ENCODE results near the gene ATP11A.

The ATP11A gene

GRCh38 chr13:112808377-112809140 lies 118.7 kb downstream of the ATP11A start:
- H3K27ac Mint-ChIP-seq: no peak overlapping the region
- no peak overlapping the region for H3K4me3 Mint-ChIP-seq
- DNase-seq: no peak
- no peak for ATAC-seq
- H3K9me3 Mint-ChIP-seq: no peaks in the 10 kb centered on the region
- no peaks in the 10 kb centered on the region for H3K27me3 Mint-ChIP-seq
- no peaks in the 10 kb centered on the region for H3K4me1 Mint-ChIP-seq
- peaks cover 8% of the 10 kb centered on the region for H3K36me3 Mint-ChIP-seq (ENCODE audit: low read depth)

GRCh38 chr13:112809332-112810315 lies 119.8 kb downstream of the ATP11A start:
- no peaks in the 10 kb centered on the region for H3K27me3 Mint-ChIP-seq
- H3K27ac Mint-ChIP-seq: no peak overlapping the region
- H3K4me1 Mint-ChIP-seq: no peaks in the 10 kb centered on the region
- no peaks in the 10 kb centered on the region for H3K9me3 Mint-ChIP-seq
- ATAC-seq (no peak), DNase-seq (no peak)
- H3K4me3 Mint-ChIP-seq: no peak overlapping the region
- H3K36me3 Mint-ChIP-seq (ENCODE audit: low read depth): peaks cover 12% of the 10 kb centered on the region

GRCh38 chr13:112810608-112811007 lies 120.8 kb downstream of the ATP11A start:
- no peak for DNase-seq
- ATAC-seq: no peak
- no peaks in the 10 kb centered on the region for H3K27me3 Mint-ChIP-seq
- H3K4me3 Mint-ChIP-seq: no peak overlapping the region
- no peaks in the 10 kb centered on the region for H3K4me1 Mint-ChIP-seq
- no peaks in the 10 kb centered on the region for H3K9me3 Mint-ChIP-seq
- no peak overlapping the region for H3K27ac Mint-ChIP-seq
- H3K36me3 Mint-ChIP-seq (ENCODE audit: low read depth): peaks cover 14% of the 10 kb centered on the region

GRCh38 chr13:112812306-112813055 lies 122.6 kb downstream of the ATP11A start:
- no peak for ATAC-seq
- Mint-ChIP-seq H3K4me3 (no peak overlapping the region), H3K9me3 (peaks cover 1% of the 10 kb centered on the region), H3K27ac (no peak overlapping the region), H3K36me3 (ENCODE audit: low read depth) (peaks cover 23% of the 10 kb centered on the region), H3K4me1 (no peaks in the 10 kb centered on the region), H3K27me3 (no peaks in the 10 kb centered on the region)
- DNase-seq: no peak

GRCh38 chr13:112813552-112813951 lies 123.7 kb downstream of the ATP11A start:
- no peak for DNase-seq
- Mint-ChIP-seq H3K36me3 (ENCODE audit: low read depth) (peaks cover 34% of the 10 kb centered on the region), H3K27me3 (no peaks in the 10 kb centered on the region), H3K9me3 (peaks cover 4% of the 10 kb centered on the region), H3K4me1 (no peaks in the 10 kb centered on the region), H3K4me3 (no peak overlapping the region), H3K27ac (no peak overlapping the region)
- ATAC-seq: no peak

- DNase-seq (no peak), ATAC-seq (no peak)
- H3K27ac Mint-ChIP-seq: no peak overlapping the region
- H3K4me1 Mint-ChIP-seq: no peaks in the 10 kb centered on the region
- H3K27me3 Mint-ChIP-seq: no peaks in the 10 kb centered on the region
- no peak overlapping the region for H3K4me3 Mint-ChIP-seq
- peaks cover 42% of the 10 kb centered on the region for H3K36me3 Mint-ChIP-seq (ENCODE audit: low read depth)
- peaks cover 4% of the 10 kb centered on the region for H3K9me3 Mint-ChIP-seq
These were observed 125.2 kb downstream of the ATP11A start for GRCh38 chr13:112814905-112815585.

GRCh38 chr13:112815871-112816270 lies 126.0 kb downstream of the ATP11A start:
- Mint-ChIP-seq H3K27me3 (no peaks in the 10 kb centered on the region), H3K9me3 (peaks cover 4% of the 10 kb centered on the region), H3K36me3 (ENCODE audit: low read depth) (peaks cover 41% of the 10 kb centered on the region), H3K4me3 (no peak overlapping the region), H3K27ac (no peak overlapping the region), H3K4me1 (no peaks in the 10 kb centered on the region)
- no peak for ATAC-seq
- no peak for DNase-seq

- Mint-ChIP-seq H3K36me3 (ENCODE audit: low read depth) (peaks cover 44% of the 10 kb centered on the region), H3K27ac (no peak overlapping the region), H3K4me1 (no peaks in the 10 kb centered on the region), H3K4me3 (no peak overlapping the region), H3K9me3 (peaks cover 4% of the 10 kb centered on the region), H3K27me3 (no peaks in the 10 kb centered on the region)
- DNase-seq: no peak
- no peak for ATAC-seq
These were observed 128.3 kb downstream of the ATP11A start for GRCh38 chr13:112818040-112818697.

- no peaks in the 10 kb centered on the region for H3K27me3 Mint-ChIP-seq
- no peak for ATAC-seq
- peaks cover 44% of the 10 kb centered on the region for H3K36me3 Mint-ChIP-seq (ENCODE audit: low read depth)
- peaks cover 4% of the 10 kb centered on the region for H3K9me3 Mint-ChIP-seq
- H3K4me1 Mint-ChIP-seq: no peaks in the 10 kb centered on the region
- no peak overlapping the region for H3K4me3 Mint-ChIP-seq
- H3K27ac Mint-ChIP-seq: no peak overlapping the region
- no peak for DNase-seq
These were observed 128.8 kb downstream of the ATP11A start for GRCh38 chr13:112818698-112819045.

GRCh38 chr13:112819111-112819510 lies 129.3 kb downstream of the ATP11A start:
- Mint-ChIP-seq H3K4me1 (no peaks in the 10 kb centered on the region), H3K27ac (no peak overlapping the region), H3K36me3 (ENCODE audit: low read depth) (peaks cover 44% of the 10 kb centered on the region), H3K9me3 (peaks cover 4% of the 10 kb centered on the region), H3K4me3 (no peak overlapping the region), H3K27me3 (no peaks in the 10 kb centered on the region)
- ATAC-seq (no peak), DNase-seq (no peak)

- no peaks in the 10 kb centered on the region for H3K4me1 Mint-ChIP-seq
- DNase-seq (no peak), ATAC-seq (no peak)
- no peak overlapping the region for H3K27ac Mint-ChIP-seq
- H3K27me3 Mint-ChIP-seq: no peaks in the 10 kb centered on the region
- peaks cover 4% of the 10 kb centered on the region for H3K9me3 Mint-ChIP-seq
- peaks cover 40% of the 10 kb centered on the region for H3K36me3 Mint-ChIP-seq (ENCODE audit: low read depth)
- no peak overlapping the region for H3K4me3 Mint-ChIP-seq
These were observed 130.0 kb downstream of the ATP11A start for GRCh38 chr13:112819816-112820215.

- Mint-ChIP-seq H3K36me3 (ENCODE audit: low read depth) (peaks cover 43% of the 10 kb centered on the region), H3K4me3 (no peak overlapping the region), H3K27me3 (no peaks in the 10 kb centered on the region), H3K9me3 (peaks cover 4% of the 10 kb centered on the region), H3K4me1 (no peaks in the 10 kb centered on the region), H3K27ac (no peak overlapping the region)
- no peak for DNase-seq
- no peak for ATAC-seq
These were observed 130.5 kb downstream of the ATP11A start for GRCh38 chr13:112820318-112820717.

- H3K27ac Mint-ChIP-seq: no peak overlapping the region
- H3K36me3 Mint-ChIP-seq (ENCODE audit: low read depth): peaks cover 34% of the 10 kb centered on the region
- H3K4me1 Mint-ChIP-seq: no peaks in the 10 kb centered on the region
- H3K4me3 Mint-ChIP-seq: no peak overlapping the region
- peaks cover 4% of the 10 kb centered on the region for H3K9me3 Mint-ChIP-seq
- DNase-seq (no peak), ATAC-seq (no peak)
- H3K27me3 Mint-ChIP-seq: no peaks in the 10 kb centered on the region
These were observed 131.7 kb downstream of the ATP11A start for GRCh38 chr13:112821340-112822055.
